ENCODE data around the gene FGF9. TPM values are rescaled to one million over a fixed set of nuclear protein-coding genes. Genes with fewer than 3 reads are reported as not detected.

Gene FGF9
- total and polyA plus RNA-seq, 2 of the 8 experiments (the other 6 are each of a cell fraction or from before 2014, with no cell fraction given): 0.02 TPM; not detected in 1

DNA sequence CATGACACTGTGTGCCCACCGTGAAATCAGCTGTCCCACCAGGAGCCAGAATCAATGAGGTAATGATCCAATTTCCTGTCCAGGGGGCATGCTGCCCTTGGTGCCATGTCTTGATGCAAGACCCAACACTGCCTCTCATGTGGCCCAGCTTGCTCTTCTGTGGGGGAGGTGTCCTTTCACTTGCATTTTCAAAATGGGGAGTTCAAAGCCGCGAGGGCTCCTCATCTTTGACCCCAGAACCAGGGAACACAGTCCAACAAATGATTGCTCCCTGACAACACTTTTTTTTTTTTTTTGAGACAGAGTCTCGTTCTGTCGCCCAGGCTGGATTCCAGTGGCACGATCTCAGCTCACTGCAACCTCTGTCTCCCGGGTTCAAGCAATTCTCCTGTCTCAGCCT lies 64.1 kb downstream of the FGF9 start:
- Histone ChIP-seq H3K4ac (replicated peaks; ENCODE audit: insufficient read length, low read depth, low read length) (no peak overlapping the region), H4K91ac (replicated peaks; ENCODE audit: insufficient read length, low read length) (no peak overlapping the region), H4K20me1 (replicated peaks in 1 of 2; ENCODE audit: control insufficient read depth in 1 of 2, insufficient read depth in 2 of 2, low read length in 2 of 2) (no peaks in the 10 kb centered on the region), H2AK5ac (ENCODE audit: low read depth, low read length) (no peak overlapping the region), H3K14ac (ENCODE audit: insufficient read length) (no peak overlapping the region), H3K23ac (ENCODE audit: insufficient read length) (no peak overlapping the region), H3K4me2 (ENCODE audit: insufficient read depth in 1 of 2, low read depth in 2 of 2, low read length in 2 of 2) (no peak overlapping the region), H3K9me3 (ENCODE audit: insufficient read depth in 2 of 2, low read depth in 1 of 2, low read length in 1 of 2) (peaks cover 3 to 5% of the 10 kb centered on the region in 2 experiments; a peak in 1 of 4 replicates), H2BK5ac (ENCODE audit: low read depth, low read length) (no peak overlapping the region), H2BK12ac (ENCODE audit: low read depth, low read length) (no peak overlapping the region), H3K27ac (ENCODE audit: low read depth, low read length) (no peak overlapping the region), H2BK120ac (replicated peaks; ENCODE audit: low read depth, low read length) (no peak overlapping the region), H3K23me2 (ENCODE audit: low read depth, low read length) (no peaks in the 10 kb centered on the region), H3K9ac (replicated peaks in 1 of 4; ENCODE audit: extremely low read depth in 1 of 4, low read depth in 3 of 4, low read length in 3 of 4) (no peak overlapping the region), H3K79me2 (ENCODE audit: control insufficient read depth in 1 of 2, insufficient read depth in 2 of 2, low read length in 2 of 2) (no peaks in the 10 kb centered on the region), H3K18ac (ENCODE audit: extremely low read depth, low read length) (no peak overlapping the region), H3K27me3 (replicated peaks in 1 of 4; ENCODE audit: control insufficient read depth in 3 of 4, extremely low read depth in 1 of 4, insufficient read depth in 3 of 4, low read length in 3 of 4) (no peaks in the 10 kb centered on the region), H3K56ac (replicated peaks; ENCODE audit: insufficient read length, low read depth, low read length) (no peak overlapping the region), H2BK20ac (ENCODE audit: low read length) (no peak overlapping the region), H3K36me3 (ENCODE audit: control insufficient read depth in 2 of 4, insufficient read depth in 4 of 4, low read length in 3 of 4) (no peaks in the 10 kb centered on the region), H2AFZ (ENCODE audit: low read length) (no peak overlapping the region), H2BK15ac (ENCODE audit: low read length) (no peak overlapping the region), H3K4me1 (replicated peaks in 1 of 4; ENCODE audit: control insufficient read depth in 3 of 4, insufficient read depth in 4 of 4, low read length in 3 of 4) (peaks cover 0 to 8% (median 0%) of the 10 kb centered on the region in 4 experiments; a peak in 2 of 7 replicates), H4K8ac (ENCODE audit: extremely low read depth, insufficient read depth, low read length) (no peak overlapping the region; the same call in 1 of the 2 replicates), H3K4me3 (ENCODE audit: extremely low read depth in 1 of 4, insufficient read depth in 2 of 4, low read depth in 3 of 4, low read length in 4 of 4) (no peak overlapping the region), H3K79me1 (ENCODE audit: low read depth, low read length) (no peaks in the 10 kb centered on the region), H4K5ac (ENCODE audit: insufficient read length, low read depth, low read length) (no peak overlapping the region)
- no peak for FAIRE-seq
- CTCF ChIA-PET (ENCODE audit: partially characterized antibody): interaction anchor here (0.6 to 1.1 kb wide), 3 partner anchors 29 to 82 kb away, joined by 3 to 5 read pairs (median 3); no protein-coding TSS in a partner anchor
- DNase-seq (ENCODE audit: low read depth in 1 of 2, low spot score in 2 of 2): no peak
- WGBS, 2 experiments (ENCODE audit: extremely low coverage in 1 of 2, insufficient coverage in 1 of 2, insufficient read length in 1 of 2, insufficient replicate concordance in 2 of 2, low coverage in 1 of 2, low lambda C conversion rate in 2 of 2, missing lambda C conversion rate in 1 of 2): 89% methylated on average over 7 of the region's 7 CpGs; no CpG with 5 or more reads in 1 of the 2 experiments
- POLR2A ChIA-PET (ENCODE audit: partially characterized antibody): no interaction called here
- TF ChIP-seq SIX5 (IDR thresholded peaks at IDR 0.05; ENCODE audit: low read depth, low read length) (no peak), GABPA (IDR thresholded peaks at IDR 0.05; ENCODE audit: borderline replicate concordance, insufficient read depth, low read length) (no peak), RNF2 (IDR thresholded peaks at IDR 0.05; ENCODE audit: borderline replicate concordance, low read depth, low read length, missing control alignments, poor library complexity, severe bottlenecking) (no peak), ATF2 (IDR thresholded peaks at IDR 0.05; ENCODE audit: low read length) (no peak), SP4 (IDR thresholded peaks at IDR 0.05; ENCODE audit: low read length) (no peak), CEBPB (IDR thresholded peaks at IDR 0.05; ENCODE audit: low read depth, low read length) (no peak), POU5F1 (IDR thresholded peaks at IDR 0.05; ENCODE audit: low read depth, low read length) (no peak)
- TF ChIP-seq, protein P1, sequence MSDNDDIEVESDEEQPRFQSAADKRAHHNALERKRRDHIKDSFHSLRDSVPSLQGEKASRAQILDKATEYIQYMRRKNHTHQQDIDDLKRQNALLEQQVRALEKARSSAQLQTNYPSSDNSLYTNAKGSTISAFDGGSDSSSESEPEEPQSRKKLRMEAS (IDR thresholded peaks at IDR 0.05): no peak
- TF ChIP-seq, protein P2, sequence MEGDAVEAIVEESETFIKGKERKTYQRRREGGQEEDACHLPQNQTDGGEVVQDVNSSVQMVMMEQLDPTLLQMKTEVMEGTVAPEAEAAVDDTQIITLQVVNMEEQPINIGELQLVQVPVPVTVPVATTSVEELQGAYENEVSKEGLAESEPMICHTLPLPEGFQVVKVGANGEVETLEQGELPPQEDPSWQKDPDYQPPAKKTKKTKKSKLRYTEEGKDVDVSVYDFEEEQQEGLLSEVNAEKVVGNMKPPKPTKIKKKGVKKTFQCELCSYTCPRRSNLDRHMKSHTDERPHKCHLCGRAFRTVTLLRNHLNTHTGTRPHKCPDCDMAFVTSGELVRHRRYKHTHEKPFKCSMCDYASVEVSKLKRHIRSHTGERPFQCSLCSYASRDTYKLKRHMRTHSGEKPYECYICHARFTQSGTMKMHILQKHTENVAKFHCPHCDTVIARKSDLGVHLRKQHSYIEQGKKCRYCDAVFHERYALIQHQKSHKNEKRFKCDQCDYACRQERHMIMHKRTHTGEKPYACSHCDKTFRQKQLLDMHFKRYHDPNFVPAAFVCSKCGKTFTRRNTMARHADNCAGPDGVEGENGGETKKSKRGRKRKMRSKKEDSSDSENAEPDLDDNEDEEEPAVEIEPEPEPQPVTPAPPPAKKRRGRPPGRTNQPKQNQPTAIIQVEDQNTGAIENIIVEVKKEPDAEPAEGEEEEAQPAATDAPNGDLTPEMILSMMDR (IDR thresholded peaks at IDR 0.05; ENCODE audit: control extremely low read depth in 1 of 3, insufficient read depth in 1 of 3, low read depth in 1 of 3, low read length in 3 of 3): no peak

All from H1 (cell line).